Gastrocnemius medialis (tissue), 4 donors: ENCODE measurements around the gene PIAS1.

Experiments used
- CTCF ChIP-seq, 5 experiments: fragments of 450-650 bp in 3 of 5; fragments of 200-600 bp in 2 of 5; sonication (generic) in 2 of 5; IDR thresholded peaks in 4 of 5; conservative IDR thresholded peaks in 1 of 5; 1 replicate in 4 of 5; 2 replicates in 1 of 5; pipeline ENCODE4 v1.5.1; 2016 to 2019; ENCODE audit warnings: antibody characterized with exemption in 5 of 5, mild to moderate bottlenecking in 3 of 5, moderate library complexity in 3 of 5
- POLR2A ChIP-seq, 2 donors: fragments of 450-650 bp; IDR thresholded peaks; one replicate each; pipeline ENCODE4 v1.6.1; 2017; ENCODE audit warnings: antibody characterized with exemption in 2 of 2, mild to moderate bottlenecking in 2 of 2, moderate library complexity in 2 of 2

- TF ChIP-seq CTCF (IDR thresholded peaks at IDR 0.05 in 4 of 5, conservative IDR thresholded peaks at IDR 0.05 in 1 of 5) (no peak), POLR2A (IDR thresholded peaks at IDR 0.05) (no peak)
Observed at GRCh38 chr15:68051109-68051508, 3.0 kb upstream of the PIAS1 start.
